Activated CD4-positive, alpha-beta T cell treated with anti-CD3 and anti-CD28 coated beads, Interleukin-2, Interleukin-4, amounts not matched to agents 100 ng/mL and 50 ng/mL, durations not matched to agents 16 hours and 8 hours (primary cell): Measurements from ENCODE around the gene KRT33B.

Experiments
- DNase-seq: peaks from one replicate; pipeline ENCODE4 v3.0.0-alpha.2; 2020; ENCODE audit warnings: low spot score

KRT33B gene

DNA sequence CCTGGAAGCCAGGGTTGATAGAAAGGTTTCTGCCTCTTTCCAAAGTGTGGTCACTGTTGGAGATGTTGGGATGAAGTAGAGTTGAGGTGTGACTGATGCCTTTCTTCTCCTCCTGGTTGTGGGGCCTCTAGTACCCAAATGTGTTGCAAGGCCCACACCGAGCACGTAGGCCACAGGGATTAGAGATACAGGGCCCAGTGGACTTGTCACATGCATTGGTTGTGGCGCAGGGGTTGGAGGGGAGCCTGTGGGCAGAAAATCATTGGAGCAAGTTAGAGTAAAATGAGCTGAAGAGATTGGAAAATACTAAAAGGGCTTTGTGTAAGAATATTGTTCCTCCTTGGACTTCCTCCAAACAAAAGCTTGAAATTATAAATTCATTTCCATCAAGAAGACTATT lies 23.6 kb downstream of the KRT33B start:
- no peak for DNase-seq

DNA sequence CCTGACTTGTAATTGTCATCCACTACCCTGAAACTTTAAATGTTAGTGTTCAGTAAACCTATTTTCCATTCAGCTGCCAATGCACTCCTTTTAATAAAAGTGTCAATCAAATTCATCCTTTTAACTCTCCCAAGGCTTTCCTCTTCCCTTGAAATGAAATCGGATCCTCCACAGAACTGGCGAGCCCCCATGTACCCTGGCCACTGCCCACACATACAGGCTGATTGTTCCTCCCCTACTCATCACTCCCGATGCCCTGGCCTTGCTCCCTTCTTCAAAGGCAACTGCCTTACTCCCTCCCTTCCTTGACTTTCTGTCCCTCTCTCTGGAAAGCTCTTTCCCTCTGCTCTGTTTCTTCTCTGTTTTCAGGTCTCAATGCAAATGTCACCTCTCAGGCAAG lies 26.6 kb downstream of the KRT33B start:
- DNase-seq: no peak

DNA sequence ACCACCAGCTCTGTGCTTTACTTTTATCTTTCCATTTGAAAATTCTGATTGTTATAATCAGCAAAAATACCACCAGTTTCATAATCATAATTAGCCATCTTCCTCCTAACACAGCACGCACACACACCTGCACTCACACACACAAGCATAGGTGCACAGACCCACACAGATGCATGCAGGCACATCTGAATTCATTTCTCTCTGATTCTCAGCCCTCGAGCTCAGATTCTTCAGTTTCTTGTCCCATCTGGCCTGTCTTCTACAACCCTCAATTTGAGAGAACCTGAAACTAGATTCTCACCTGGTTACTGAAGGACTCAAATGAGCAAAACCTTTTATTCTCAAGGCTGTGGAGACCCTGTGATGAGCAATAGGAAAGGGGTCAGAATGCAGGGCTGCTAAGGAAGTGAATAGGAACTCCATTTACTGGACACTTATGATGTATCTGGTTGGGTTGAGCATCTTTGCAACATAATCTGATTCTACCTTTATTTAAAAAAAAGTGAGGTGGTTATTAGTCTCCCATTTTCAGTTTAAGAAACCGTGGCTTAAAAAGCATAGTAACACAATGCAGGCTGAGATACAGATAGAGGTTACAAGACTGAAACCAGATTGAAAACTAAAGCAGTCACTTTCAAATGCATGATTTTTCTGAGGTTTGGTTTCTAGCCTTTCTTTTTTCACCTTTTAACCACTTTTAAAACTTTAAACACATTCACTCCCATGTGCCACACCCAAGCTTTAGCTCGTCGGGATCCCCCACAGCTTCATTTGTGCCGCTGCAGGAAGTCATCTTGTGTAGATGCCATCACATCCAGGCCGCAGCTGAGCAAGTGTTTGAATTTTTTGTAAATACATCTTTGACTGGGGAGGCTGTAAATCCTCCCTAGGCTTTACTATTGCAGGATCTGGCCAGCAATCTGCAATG lies 28.4 kb downstream of the KRT33B start:
- DNase-seq: peak; percentile 48

DNA sequence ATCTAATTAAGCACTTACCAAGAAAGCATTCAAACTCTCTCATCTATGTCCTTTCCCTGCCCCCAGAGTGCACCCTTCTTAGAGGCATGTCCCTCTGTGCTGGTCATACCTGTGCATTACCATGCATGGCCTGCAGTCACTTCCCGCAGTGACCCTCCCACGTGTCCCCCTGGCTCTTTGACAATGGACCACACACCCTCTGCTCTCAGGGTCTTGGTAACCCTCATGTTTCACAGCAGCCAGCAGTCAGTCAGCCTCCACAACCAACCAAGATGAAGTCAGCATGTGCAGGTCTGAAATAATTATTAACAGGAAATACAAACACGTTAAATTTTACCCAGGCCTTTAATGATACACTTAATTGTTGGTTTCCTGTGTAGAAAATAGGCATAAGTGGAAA lies 29.1 kb downstream of the KRT33B start:
- DNase-seq: no peak

DNA sequence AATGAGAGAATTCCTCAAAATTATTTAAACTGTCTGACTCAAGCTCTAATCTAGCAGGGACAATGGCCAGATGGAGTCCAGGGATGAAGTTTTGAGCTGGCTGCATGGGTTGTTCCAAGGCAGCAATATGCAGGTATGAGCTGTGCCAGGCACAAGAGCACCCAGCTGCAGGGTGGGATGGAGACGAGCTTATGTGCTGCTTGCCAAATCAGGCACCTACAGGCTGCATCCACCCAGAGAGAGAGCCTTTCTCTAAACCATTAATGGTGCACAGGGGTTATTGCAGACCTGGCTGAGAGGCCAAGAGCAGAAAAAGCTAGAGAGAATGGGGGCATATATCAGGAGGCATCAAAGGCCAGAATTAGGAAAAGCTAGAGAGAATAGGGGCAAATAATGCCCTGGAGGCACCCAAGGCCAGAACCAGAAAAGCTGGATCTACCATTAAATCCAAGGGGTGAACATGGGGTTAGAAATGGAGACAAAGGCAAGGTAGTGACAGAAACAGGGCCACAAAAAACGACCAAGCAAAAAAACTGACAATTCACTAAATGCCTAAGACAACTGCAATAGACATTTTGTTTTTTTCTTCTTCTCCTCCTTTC lies 29.9 kb downstream of the KRT33B start:
- no peak for DNase-seq

DNA sequence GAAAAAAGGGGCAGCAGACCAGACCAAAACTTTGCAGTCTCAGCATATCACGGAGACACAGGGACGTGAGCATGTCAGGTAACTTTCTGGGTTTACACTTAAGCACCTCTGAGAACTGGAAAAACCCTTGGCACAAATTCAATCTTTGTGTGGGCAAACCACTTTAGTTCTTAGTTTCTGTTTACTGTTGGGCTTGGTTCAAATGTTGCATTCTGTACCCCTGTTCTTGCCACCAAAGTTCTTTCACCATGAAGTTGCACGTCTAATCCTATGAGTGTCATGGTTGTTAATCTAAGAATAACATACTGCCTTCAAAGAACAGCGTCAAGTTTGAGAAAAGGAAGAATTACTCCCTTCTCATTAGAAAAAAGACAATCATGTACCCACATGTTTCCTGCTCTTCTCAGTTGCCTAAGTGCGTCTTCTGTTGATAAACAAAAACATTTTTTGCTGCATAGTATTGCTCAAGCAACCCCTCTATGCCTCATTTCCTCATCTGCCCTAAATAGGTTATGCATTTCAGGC lies 30.6 kb downstream of the KRT33B start:
- DNase-seq: peak; percentile 37

DNA sequence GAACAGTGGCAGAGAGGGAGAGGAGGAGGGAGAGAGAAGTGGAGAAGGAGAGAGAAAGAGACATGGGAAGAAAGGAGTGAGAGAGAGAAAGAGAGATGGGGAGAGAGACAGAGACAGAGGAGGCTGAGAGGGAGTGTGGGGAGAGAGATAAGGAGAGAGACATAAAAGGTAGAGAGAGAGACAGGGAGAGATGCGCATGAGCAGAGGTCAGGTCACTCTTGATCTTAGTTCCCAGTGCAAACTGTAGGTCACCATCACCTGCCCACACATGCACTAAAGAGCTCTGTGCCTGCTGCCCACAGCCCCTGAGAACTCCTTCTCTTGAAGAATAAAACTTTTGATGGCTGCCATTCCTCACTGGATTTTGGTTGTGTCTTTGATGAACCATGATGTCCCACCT lies 33.9 kb downstream of the KRT33B start:
- no peak for DNase-seq

DNA sequence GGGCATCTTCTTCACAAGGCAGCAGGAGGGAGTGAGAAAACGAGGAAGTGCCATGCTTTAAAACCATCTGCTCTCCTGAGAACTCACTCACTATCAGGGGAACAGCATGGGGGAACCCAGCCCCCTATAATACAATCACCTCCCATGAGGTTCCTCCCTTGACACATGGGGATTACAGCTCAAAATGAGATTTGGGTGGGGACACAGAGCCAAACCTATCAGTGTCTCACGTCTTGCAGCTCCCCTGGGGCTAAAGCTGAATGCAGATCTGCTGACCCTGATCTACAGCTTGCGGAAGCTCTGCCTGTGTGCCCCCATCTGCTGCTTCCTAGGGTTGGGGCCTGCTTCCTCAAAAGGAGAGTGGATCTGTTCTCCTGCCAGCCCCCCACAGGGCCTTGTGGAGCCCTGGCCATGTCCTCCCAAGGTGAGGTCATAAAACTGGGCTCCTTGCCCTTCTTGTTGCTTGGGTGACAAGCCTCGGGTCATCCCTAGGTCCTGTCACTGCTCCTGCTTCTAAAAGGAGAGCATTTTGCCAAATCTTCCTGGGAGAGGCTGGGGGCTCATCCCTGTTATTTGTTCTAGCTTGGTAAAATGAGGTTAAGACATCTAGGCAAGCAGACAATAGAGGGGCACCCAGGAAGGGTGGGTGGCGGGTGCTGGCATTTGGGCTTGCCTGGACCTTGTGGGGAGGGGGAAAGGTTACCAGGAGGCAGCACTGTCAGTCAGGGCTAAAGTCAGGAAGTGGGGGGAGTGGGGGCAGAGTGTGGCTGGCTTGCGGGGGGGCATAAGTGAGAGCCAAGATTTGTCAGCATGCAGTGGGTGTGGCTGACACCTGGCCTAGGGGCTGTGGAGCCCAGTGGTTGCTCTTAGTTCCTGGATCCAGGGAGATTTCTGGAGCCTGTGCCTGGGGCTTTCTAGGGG lies 35.0 kb downstream of the KRT33B start:
- no peak for DNase-seq

DNA sequence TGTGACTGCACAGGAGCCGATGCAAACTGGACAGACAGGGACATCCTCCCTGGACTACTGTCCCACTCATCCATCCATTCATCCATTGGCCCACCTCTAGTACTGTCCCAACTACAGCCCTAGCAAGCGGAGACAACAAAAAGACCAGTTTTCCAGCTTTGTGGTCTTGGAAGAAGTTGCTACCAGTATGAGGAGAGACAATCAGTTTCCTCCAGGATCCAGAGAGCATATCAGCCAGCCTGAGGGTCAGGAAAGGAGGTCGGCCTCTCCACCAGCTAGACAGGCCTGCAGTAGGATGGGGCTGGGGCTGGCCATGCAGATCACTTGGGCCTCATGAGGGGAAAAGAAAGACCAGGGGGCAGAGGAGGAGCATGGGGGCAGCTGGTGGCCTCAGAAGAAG lies 35.8 kb downstream of the KRT33B start:
- no peak for DNase-seq

DNA sequence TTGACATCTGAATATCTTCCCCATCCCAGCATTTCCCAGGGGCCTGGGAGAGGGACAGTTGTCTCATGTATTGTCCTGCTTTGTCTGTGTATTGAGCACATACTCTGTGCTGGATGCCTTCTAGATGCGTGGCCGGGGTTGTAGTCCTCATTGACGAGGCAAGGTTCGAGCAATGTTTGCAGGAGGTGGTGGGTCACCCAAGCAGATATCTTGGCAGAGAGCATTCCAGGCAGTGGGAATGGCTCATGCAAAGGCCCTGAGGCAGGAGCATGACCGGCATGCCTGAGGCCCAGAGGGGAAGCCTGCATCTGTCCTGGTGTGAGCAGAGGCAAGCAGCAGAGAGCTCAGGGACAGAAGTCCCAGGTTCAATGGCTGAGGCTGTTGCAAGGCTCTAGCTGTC lies 36.5 kb downstream of the KRT33B start:
- DNase-seq: no peak

DNA sequence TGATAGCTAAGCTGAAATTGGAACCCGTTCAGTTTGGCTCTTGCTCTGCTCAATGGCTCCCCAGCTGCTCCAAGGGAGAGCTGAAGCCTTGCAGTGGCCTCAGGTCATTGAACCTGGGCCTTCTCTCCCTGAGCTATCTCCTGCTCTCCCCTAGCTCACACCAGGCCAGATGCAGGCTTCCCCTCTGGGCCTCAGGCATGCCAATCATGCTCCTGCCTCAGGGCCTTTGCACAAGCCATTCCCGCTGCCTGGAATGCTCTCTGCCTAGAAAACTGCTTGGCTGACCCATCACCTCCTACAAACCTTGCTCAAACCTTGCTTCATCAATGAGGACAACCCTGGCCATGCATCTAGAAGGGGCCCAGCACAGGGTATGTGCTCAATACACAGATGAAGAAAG lies 37.4 kb downstream of the KRT33B start:
- DNase-seq: no peak

DNA sequence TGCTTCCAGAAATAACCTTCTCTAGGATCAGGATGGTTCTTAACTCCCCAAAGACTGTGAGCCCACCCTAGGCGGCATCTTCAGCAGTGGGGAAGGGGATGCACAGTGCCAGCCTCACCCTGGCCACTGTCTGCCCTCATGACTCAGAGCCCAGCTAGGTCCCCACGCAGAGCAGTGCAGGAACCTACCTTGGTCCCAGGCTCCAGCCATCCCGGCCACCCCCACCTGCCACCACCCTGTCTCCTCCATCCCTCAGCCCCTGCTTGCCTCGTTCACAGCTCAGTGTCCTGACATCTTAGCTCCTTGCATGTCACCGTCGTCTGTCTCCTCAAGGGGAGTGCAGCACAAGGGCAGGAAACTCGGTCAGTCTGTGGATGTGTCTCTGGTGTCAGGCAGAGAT lies 38.0 kb downstream of the KRT33B start:
- DNase-seq: no peak

DNA sequence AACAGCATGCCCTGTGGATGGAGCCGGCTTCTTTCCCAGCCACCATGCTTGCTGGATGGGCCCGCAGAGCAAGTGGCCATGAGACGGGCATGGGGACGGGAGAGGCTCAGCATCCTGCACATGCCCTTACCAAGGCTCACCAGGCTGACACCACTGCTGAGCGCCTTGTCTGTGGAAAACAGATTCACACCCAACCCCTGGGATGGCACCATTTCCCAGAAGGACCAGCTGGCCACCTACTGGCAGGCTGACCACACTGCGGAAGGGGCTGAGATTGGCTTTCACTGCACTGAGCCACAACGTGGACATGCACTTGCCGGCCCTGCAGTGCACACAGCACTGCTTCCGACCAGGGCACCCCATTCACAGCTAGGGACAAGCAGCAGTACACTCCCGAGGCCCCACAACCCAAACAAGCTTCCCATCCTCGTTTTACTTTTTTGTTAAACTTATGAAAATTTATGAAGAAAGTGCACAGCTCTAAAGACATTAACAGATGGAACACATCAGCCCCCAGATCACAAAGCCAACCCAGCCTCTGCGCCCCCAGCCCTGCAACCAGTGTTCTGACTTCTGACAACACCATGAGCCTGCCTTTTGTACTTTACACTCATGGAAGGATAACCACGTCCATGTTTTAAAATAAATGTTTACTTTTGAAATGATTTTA lies 40.2 kb downstream of the KRT33B start:
- peak; percentile 38 for DNase-seq

DNA sequence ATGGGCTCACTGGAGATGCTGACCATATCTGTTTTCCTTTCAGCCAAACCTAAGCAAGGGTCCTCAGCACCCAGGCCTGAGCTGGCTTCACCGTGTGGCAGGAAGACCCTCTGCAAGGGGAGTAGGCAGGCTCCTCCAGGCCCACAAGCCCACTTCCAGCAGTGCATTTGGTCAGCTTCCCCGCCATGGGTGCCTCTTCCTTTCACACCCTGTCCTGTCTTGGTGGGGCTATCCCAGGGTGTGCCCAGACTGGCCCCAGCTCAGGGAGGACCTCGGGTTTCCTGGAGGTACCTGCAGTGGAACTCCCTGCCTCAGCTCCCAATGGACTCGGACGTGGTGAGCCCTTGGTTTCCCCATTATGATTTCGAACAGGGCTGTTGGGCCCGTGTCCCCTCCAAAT lies 41.4 kb downstream of the KRT33B start:
- no peak for DNase-seq

DNA sequence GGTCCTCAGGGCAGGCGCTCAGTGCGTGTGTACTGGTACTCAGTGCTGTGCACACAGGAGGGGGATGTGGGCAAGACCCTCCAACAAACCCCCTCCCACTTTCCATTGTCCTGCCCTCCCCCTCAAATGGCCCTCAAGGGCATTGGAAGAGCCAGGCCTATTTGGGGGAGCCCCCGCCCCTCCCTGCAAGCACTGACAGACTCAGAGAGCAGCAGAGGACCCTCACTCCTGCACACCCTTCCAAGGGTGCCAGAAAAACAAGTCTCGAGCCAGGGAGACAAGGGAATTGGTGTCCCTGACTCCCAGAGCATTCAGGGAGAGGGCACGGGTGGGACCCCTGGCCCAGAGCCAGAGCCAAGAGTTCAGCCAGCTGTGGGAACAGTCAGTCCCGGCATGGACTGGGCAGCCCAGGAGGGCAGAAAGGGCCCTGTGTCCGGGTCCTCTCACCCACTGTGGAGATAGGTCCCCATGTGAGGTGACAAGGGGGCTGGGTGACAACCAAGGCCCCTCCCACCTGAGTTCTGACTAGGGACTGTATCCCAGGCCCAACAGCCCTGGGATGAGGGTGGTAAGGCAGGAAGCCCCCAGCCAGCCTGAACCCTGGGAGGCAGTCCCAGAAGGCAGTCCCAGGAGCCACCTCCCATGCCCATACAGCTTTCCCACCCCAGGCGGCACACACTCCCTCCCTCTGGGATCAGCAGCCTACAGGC lies 42.0 kb downstream of the KRT33B start:
- DNase-seq: no peak

DNA sequence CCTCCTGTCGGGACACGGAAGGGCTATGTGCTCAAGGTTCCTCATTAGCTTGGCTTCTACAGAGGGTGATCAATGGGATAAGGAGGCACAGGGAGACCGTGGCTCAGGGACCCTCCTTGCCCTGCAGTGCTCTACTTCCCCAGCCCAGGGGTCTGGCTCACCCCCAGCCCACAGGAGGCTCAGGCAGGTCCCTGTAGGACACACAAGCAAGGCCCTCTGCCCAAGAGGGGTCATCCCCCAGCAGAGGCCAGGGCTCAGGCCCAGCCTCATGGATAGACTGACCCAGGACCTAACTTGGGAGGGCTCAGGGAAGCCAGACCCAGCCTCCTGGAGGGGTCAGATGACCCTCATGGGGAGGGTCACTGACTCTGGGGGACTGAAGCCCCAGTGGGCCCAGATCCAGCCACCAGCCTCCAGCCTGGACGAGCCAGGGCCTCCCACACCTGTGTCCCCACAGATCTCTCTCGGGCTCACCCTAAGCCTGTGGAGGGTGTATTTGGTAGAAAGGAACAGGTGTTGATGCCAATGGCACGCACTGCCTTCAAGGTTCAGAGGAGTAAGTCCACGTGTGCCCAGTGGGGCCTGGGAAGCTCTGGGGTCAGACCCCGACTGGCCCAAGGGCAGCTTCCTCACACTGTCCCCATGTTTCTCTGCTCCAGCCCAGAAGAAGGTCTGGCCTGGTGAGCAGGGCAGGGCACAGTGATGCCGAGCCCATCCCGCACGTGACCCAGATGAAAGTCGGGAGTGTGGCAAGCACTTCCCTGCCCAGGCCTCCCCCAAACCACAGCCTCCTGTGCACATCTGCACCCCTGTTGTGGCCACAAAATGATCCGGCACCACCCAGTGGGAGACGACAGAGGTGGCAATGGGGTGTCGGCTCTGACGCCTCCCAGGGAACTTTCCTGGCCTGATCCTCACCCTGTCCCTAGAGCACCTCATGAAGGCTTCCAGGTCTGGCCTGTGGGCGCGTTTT lies 43.2 kb downstream of the KRT33B start:
- no peak for DNase-seq

DNA sequence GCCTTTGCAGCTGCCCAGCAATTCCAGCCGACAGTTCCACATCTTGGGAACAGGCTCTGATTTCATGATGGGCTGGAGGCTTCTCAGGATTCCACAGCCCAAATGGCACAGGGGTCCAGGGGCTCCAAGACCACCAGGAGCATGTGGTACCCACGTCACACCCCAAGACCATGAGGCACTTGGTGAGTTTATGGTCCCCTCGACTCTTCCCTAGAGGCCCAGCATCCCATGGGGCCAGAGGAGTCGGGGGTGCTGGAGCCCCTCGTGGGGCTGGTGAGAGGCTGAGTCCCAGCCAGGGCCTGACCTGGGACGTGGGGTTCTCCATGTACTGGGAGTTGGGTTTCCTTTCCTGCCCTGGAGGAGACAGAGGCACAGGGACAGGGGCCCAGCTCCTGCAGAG lies 44.0 kb downstream of the KRT33B start:
- no peak for DNase-seq

DNA sequence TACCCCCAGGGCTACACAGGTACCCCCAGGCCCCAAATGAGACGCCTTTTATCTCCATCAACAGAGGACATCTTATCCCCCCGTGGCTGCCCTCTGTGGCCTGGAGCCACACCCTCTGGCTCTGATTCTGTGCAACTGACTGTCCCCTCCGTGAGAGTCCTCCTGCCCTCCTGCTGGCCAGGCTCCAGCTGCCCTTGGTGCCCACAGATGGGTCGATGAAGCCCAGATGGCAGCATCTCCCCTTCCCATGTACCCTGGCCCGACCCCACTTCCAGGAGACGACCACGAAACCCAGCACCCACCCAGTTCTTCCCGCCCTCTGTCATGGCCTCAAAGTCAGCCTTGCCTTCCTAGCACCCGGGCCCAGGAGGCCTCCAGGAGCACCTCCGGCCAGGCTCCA lies 44.5 kb downstream of the KRT33B start:
- no peak for DNase-seq

DNA sequence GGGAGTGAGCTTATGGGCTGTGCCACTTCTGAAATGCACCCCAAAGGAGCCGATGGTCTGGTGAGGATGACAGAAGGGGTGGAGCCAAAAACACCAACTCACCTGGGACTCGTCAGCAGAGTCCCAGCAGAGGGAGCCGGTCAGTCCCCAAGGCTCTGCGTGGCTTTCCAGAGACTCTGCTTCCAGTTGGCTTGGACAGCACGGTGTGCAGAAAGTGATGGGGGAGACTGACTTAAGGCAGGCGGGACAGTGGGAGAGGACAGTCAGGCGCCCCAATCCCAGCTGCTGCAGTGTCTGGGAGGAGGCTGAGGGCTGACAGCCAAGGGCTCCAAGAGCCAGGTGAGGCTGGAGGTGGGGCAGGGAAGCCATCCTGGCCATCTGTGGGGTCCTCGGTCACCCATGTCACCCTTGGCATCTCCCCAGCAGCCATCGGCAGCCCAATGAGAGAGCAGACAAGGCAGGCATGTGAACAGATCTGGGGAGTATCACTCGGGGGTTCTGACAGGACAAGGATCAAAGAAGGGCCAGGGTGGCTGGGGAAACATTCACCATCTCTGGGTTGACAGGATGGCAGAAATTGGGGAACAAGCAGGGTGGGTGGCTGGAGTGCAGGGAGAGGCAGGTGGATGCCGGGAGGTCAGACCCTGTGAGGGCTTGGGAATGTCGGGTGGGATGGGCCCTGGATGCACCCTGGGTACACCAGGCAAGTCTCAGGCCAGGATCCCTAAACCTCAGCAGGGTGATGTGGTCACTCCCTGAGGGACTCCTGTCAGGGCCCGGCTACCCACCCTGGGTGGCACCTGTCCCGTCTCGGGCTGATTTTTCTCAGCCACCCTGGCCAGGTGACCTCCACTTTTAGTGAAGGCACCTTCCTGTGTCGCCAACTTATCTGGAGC lies 45.2 kb downstream of the KRT33B start:
- no peak for DNase-seq
